Urothelium cell line (cell line): ENCODE data around the gene SLC66A1.

ENCODE experiments used
- DNase-seq: peaks from one replicate; pipeline ENCODE4 v3.0.0; 2011; ENCODE audit warnings: low spot score, mixed read lengths
- FAIRE-seq: peaks from 2 replicates; lab custom pipeline; 2011; peaks lifted over from hg19 to GRCh38; lab: Jason Lieb, UNC

SLC66A1 gene

DNA sequence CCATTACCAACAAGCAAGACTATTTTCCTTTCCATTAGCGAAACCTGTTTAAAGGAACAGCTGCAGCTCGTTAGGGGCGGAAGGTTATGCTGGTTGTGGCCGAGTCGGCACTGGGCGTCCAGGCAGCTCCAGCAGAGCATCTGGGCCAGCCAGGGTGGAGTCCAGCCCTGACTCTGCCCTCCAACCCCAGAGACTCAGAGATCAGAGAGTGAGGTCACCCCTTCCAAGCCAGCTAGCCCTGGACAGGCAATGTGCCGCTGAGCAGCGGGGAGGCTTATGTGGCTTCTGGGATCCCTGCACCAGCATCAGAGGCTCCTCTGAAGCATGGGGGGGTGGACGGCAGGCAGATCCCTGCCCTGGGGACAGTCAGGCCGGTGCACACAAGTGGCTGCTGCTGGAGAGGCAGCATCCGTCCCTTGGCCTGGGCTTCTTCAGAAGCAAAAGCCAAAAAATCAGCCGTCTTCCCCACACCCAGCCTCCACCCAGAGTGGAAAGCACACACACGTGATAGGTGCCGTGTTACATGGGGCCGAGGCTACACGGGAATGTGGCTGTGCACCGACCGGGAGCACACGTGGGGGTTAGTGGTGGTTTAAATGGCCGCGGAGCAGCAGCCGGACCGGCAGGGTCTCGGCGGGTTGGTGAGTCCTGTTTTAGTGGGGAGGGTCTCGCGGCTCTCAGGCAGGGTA, 30.1 kb downstream of the SLC66A1 start:
- no peak for DNase-seq
- no peak for FAIRE-seq

DNA sequence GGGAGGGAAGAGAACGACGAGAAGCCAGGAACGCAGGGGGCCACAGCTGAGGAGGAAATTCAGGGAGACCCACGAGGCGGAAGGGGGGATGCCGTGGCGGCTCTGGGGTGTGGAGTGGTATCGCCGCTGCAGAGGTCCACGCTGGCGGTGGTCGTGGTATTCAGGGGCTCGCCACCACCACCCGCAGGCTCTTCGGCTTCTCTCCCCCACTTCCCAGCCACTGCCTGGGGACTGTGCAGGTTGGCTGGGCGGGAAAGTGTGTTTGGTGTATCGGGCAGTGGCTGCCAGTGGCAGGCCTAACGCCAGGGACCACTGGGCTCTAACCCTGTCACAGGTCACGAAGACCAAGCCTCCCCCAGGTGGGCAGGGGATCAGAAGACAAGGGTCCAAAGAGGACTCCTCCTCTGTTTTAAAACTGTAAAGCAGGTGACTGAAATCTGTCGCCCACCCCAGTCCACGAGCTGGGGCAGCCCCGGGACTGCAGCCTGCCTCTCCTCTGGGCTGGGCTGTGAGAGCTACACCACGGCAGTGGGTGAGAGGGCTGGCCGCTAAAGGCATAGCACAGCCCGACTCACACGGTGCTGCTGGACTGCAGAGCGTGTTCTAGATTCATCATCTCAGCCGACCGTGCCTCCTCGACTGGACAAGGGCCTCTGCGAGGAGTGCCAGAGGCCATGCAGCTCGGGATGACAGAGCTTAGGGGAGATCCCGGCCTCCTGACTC, 30.9 kb downstream of the SLC66A1 start:
- FAIRE-seq = no peak

DNA sequence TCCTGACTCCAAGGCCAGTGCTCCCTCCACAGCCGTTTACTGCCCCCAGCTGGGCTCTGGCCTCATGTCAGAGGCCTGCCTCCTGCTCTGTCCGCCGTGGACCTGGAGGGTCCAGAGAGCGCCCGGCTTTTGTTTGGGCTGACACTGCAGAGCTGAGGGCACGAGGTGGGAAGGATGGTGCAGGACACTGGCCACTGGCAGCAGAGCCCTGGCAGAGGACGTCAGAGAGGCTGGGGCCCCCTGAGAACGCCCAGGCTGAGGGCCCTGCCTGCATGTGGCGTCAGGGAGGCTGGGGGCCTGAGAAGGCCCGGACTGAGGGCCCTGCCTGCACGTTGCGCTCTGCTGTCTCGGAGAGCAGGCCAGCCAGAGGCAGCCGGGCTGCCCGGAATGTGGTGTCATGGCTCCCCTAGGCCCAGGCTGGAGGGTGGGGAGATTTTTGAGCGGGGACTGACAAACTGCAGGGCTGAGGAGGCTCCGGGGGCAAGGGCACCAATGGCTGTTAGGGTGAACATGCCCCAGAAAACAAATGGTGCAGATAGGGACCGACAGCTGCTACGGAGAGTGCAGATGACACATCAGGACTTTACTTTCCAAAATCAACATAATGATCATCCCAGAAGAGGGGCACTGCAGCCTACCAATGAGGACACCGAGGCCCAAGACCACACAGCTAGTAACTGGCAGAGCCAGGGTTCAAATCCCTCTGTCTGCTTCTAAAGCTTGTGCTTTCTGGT, 31.7 kb downstream of the SLC66A1 start:
- no peak for FAIRE-seq
- DNase-seq = no peak

More for the DNA sequence above, 30.9 kb downstream of the SLC66A1 start:
- DNase-seq = no peak

DNA sequence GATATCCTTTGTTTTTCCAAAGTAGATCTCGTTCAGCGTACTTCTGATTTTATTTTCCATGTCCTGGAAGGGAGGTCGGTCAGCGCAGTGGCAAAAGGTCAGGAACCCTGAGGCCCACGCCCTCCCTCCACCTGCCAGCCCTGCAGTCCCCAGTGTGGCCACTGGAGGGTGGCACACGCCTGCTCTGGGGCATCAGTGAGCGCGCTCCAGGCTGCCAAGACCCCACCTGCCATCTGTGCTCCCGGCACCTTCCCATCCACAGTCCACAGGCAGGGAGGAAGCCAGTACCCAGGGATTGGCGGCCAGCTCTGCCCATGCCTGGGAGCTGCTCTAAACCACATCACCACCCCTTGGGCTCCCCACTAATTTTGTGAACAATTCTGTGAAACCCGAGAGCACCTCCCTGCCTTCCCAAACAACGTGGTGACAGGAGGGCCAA, 32.3 kb downstream of the SLC66A1 start:
- peak; percentile 63 for DNase-seq
- FAIRE-seq = no peak

DNA sequence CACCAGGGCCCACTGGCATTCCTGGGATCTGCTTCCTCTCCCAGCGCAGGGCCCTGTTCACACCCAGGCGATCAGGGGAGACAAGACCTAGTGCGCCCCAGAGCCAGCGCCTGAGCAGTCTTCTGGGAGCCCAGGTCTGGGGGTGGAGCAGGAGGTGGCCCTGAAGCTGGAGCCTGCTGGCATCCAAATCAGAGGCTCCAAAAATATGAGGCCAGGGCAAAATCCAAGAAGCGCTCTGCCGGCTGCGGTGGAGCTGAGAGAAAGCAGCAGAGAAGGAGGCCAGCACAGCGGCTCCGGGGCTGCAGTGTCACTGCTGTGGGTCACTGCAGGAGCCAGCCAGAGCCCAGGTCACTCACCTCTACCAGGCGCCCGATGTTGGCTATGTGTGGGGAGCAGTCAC, 32.7 kb downstream of the SLC66A1 start:
- FAIRE-seq = no peak
- DNase-seq = no peak

DNA sequence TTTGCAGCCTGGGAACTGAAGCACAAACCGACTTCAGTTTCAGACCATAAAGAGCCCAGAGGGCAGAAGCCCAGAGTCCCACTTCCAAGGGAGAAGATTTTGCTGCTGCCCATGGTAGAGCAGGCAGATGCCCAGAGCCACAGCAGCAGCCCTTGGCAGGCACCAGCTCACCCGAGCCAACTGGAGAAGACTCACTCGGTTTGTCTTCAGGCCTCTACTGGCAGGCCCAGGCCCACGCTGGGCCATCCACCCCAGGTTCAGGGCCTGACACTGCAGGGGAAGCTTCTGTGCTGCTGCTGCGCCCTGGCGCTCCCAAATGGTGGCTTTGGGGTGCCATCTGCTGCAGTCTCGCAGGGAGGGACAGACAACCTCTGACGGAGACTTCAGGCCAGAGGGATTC, 33.3 kb downstream of the SLC66A1 start:
- no peak for FAIRE-seq

DNA sequence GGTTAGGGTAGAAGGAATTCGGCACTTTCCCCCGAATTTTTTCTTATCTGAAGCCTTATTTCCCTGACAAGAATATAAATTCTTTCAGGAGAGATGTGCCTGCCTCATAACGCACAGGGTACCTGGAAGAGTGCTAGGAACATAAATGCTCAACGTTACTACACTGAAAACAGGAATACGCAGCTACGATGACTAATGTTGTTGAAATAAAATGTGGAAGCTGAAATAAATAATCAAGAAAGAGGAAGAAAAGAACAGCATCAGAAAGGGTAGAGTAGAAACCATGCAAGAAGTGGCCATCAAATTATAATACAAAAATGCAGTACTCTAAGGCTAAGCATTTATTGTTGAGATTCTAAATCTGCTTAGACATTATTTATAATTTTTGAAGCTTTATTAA, 33.9 kb downstream of the SLC66A1 start:
- DNase-seq = no peak
- no peak for FAIRE-seq

More for the DNA sequence above, 33.3 kb downstream of the SLC66A1 start:
- DNase-seq = no peak

DNA sequence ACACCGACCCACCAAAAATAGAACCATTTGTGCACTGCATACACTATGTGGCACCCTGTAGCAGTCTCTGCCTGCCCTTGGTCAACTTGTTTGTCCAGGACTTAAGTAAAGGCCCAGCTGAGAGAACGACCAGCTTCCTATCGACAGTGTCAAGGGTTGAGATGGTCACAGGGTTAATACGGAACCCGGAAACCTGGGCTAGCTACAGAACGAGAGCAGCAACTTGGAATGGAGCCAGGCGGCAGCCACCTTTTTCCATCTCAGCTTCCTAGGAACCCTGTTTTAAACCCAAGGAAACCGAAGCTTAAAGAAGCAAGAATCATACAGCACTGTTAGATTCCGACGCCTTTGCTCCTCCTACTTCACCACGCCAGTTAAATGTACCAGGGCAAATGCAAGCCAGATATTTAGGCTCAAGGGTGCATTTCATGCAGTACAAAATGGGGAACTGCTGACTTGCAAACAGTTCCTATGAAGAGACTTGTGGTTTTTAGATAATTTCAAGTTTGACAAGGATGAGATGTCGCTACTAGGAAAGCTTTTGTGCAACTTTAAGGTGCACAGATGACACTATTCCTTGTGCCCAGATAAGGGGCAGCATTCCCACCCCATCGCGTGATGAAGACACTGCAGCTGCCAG, 35.5 kb downstream of the SLC66A1 start:
- no peak for FAIRE-seq
- no peak for DNase-seq

DNA sequence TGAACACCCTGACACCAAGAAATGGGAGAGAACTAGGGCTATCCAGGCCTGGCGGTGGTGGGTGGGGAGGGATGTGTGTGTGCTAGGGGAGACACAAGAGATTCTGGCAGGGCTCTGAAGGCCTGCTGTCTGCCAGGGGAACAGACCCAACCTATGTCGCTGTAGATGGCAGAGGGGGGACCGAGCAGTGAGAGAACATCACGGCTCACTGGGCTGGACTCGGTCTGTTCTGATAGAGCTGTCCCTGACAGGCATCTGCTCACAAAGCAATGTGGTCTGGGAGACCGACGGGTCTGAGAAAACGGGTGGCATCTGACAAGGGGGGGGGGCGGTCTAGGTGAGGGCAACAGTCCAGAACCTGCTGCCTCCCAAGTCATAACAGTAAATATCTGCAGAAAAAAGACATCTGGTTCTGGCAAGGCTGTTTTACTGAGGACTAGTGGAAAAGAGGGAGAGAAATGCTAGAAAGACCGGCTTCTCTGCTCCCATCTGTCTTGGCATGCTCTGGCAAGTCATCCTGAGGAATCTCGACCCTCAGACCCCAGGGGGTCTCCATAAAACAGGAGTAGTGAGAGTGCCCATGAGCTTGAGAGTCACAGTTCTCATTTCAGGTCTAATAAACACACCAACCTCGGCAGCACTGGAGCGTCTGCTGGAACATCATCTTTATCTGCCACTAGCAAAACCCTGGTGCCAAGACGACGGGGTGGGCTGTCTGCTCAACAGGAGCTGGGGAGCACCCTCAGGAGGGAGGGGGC, 36.5 kb downstream of the SLC66A1 start:
- DNase-seq (no peak), FAIRE-seq (no peak)

DNA sequence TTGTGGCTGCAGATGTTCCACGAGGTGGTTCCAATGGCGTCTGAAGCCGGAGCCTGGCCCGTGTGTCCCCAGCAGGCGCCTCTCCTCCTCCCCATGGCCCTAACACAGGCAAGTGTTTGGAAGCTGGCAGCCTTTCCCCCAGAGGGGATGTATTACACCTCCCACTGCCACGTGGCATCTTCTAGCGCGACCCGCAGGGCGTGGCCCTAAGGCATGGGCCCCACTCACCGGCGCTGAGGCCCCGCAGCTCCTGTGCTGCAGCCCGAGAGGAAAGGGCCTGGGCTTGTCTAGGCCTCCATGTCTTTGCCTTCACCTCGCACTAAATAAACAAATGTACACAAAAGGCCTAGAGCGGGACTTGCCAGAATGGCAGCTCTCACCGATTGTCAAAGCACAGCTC, 37.9 kb downstream of the SLC66A1 start:
- FAIRE-seq (no peak), DNase-seq (no peak)

DNA sequence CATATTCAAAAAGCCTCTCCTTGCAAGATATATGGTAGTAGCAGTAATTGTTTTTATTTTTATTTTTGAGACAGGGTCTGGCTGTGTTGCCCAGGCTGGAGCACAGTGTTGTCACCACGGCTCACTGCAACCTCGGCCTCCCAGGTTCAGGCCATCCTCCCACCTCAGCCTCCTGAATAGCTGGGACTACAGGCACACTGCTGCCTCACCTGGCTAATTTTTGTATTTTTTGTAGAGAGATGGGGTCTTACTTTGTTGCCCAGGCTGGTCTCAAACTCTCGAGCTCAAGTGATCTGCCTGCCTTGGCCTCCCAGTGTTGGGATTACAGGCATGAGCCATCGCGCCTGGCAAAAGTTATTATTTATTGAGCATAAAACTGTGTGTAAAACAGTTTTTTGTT, 38.4 kb downstream of the SLC66A1 start:
- DNase-seq (no peak), FAIRE-seq (no peak)

DNA sequence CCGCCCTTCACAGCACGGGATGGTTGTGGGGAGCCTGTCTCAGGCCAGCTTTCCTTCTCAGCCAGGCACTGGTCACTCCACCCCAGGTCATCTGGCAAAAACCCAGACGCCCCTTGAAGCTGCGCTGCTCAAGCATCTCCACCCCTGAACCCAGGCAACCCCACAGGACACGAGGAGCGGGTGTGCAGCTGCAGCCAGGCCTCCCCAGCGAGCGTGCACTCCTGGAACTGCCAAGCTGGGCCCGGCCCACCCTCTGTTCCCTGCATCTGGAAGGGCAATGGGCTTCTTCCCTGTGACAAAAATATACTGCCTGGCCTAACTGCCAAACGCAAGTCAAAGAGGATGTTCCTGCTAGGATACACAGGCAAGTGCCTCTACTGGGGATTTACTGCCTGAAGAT, 39.7 kb downstream of the SLC66A1 start:
- DNase-seq = no peak
- FAIRE-seq = no peak

DNA sequence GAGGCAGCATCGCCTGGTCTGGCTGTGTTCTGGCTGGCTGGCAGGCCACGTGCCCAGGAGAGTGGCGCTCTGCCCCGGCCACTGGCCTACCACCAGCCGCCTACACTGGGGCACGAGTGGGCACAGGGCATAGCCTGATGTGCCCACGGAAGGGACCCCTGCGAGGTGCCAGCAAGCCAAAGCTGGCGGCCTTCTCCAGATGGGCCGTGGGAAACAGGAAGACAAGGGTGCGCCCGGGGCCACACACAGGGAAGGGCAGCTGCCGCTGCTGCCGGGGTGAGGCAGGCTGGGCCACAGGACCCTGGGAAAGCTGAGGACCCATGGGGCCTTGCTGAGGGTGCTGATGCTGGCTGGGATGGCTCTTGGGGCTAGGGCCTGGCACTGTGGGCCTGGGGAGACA, 40.7 kb downstream of the SLC66A1 start:
- FAIRE-seq (no peak), DNase-seq (no peak)

DNA sequence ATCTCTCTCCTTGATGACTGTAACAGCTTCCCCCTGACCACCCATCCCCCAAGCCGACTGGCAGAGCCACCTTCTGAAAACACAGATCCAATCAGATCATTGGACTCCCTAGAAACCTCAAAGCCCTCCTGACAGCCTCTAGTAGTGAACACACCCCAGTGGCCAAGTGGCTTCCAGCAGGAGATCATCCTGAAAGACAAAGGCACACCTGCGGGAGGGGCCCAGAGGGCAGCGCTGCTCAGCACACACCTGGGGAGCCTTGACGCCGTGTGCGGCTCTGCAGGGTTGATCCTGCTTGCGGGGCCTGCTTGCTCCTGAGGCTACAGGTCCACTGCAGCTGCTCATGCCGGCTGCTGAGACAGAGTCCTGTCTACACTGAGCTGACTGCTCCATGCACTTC, 41.5 kb downstream of the SLC66A1 start:
- FAIRE-seq (no peak), DNase-seq (no peak)

DNA sequence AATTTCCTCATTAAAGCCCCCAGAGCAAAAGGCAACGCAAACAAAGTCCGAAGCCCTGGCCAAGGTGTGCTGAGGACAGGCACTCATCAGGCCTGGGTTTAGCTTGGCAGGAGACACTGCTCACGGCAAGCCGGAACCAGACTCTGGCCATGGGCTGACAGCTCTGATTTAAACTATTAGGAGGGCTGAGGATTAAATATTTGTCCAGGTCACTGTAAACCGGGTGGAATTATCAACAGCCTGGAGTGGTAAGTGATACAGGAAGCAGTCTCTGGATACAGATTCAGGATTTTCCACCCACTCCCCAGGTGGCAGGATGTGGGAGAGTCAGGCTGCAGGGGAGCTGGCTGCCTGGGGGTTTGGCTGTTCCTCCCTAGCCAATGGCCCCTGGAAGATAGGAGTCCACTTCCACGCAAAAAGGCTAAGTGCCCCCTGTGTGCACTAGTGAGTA, 42.4 kb downstream of the SLC66A1 start:
- FAIRE-seq (no peak), DNase-seq (no peak)

DNA sequence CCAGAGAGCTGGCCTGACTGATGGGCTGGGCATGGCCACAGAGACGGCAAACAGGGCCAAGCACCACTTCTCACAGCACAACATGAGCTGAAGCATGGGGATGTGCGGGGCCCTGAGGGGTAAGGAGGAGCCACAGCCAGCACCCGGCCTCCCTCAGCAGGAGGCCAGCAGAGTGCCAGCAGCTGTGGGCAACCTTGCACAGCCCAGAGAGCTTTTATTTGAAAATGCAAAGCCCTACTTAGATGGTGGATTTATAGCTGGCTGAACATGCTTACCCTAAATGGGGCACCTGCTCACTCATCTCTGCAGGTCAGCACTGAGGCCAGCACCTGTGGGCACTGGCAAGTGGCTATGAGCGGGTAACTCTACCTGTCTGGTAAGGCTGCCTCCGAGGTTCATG, 44.1 kb downstream of the SLC66A1 start:
- FAIRE-seq = no peak
- no peak for DNase-seq

DNA sequence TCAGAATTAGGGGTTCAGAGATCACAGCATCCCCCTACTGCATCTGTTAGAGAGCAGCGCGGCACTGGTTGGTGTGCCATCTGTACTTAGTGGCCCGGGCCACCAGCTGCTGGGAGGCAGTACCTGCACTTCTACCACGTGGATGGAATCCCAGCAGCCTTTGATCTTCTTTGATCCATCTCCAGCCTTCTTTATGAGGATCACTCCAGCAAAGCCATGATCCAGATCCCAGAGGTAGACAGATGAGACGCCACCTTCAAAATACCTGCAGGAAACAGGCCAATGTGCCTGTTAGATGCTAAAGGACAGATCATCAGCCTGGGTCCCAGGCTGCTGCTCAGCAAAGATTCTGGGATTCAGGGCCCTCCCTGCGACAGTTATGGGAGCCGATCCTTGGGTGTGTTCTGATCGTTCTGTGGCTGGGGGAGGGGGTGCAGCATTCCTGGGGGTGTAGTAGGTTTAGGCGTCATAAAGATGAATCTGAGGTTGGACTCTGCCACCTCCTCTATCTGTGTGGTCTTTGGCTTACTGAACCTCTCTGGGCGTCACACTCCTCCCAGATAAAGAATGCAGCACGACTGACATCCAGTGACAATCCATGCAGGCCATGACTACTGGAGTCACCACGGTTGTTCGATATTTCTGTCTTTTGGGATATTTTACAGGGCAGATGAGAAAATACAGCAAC, 45.3 kb downstream of the SLC66A1 start:
- DNase-seq (no peak), FAIRE-seq (no peak)

DNA sequence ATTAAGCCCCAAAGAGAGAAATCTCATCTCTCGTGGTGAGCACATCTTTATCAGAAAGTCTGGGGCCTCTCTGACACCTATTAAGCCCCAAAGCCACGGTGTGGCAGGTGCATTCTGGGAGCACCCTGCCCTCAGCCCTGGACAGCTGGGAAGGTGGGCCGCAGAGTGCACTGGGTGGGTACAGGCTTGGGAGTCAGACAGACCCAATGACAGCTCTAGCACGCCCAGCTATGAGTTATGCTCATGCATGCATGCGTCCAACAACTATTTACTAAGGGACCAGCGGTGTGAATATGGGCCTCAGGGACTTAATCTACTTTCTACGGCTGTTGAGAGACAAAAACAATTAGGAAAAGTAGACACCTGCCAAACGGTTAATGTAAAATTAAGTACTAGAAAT, 46.6 kb downstream of the SLC66A1 start:
- DNase-seq (no peak), FAIRE-seq (no peak)

DNA sequence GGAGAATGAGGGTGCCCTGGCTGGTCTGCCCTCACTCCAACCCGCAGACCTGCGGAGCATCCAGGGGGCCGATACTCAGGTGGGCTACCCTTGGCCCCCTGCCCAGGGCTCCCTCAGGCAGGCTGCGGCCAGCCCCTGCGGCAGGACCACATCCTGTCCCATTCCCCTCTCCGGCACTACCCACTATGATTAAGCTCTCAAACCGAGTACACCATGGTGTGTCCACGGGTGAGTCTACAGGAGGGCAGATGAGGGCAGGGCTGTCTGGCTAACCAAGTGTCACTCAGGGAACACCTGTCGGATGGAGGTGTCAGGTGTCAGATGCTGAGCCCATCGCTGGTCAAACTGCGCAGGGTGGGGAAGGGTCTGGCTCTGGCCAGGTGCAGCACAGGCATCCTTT, 47.2 kb downstream of the SLC66A1 start:
- FAIRE-seq = no peak
- DNase-seq = no peak

DNA sequence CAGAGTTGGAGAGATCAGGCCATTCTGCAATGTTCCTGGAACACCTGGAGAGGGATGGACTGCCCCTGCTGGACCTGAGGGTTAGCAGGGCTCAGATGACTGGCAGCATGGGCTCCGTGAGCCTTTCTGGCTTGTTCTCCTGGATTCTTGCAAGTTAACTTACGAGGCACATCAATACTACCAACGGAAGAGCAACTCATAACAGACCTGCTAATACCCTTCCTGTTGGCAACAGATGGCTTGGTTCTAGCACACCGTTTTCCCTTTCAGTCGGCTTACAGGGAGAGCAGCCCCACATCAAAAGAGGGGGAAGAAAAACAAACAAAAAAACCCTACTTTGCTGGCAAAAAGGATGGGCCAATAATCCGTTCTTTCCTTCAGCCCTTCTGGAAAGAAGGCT, 47.9 kb downstream of the SLC66A1 start:
- DNase-seq (no peak), FAIRE-seq (no peak)
